Kidney capillary endothelial cell (primary cell): ENCODE results near the gene ZNHIT1.
A peak's percentile ranks its signal among the peaks of the same experiment; 100 is the strongest.
"Not testable (repeated sequence)": the region's sequence is repeated elsewhere in the genome, so short reads cannot be mapped to it uniquely, and the experiment has no call there.

Source experiments
- DNase-seq: peaks from one replicate; pipeline ENCODE4 v3.0.0-alpha.2; 2018; ENCODE audit warnings: low spot score

The ZNHIT1 gene

DNA sequence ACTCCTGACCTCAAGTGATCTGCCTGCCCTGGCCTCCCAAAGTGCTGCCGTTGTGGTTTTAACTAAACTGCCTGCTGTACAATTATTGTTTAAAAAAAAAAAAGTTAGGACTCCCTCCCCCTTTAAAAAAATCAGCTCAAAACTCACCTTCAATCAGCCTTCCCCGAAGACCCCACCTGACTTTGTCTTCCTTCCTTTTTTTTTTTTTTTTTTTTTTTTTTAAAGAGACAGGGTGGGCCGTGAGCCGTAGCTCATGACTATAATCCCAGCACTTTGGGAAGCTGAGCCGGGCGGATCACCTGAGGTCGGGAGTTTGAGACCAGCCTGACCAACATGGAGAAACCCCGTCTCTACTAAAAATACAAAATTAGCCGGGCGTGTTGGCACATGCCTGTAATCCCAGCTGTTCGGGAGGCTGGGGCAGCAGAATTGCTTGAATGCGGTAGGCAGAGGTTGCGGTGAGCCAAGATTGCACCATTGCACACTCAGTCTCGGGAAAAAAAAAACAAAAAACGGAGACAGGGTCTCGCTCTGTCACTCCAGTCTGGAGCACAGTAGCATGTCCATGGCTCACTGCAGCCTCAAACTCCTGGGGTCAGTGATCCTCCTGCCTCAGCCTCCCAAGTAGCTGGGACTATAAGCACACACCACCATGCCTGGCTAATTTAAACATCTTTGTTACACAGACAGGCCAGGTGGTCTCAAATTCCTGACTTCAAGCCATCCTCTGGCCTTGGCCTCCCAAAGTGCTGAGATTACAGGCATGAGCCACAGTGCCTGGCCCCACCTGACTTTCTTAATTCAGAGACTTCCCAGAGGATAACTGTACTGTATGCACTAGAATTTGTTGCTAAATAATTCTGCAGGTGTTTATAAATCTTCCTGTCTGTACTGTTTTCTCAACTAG is 23.7 kb downstream of the ZNHIT1 start:
- no peak for DNase-seq

DNA sequence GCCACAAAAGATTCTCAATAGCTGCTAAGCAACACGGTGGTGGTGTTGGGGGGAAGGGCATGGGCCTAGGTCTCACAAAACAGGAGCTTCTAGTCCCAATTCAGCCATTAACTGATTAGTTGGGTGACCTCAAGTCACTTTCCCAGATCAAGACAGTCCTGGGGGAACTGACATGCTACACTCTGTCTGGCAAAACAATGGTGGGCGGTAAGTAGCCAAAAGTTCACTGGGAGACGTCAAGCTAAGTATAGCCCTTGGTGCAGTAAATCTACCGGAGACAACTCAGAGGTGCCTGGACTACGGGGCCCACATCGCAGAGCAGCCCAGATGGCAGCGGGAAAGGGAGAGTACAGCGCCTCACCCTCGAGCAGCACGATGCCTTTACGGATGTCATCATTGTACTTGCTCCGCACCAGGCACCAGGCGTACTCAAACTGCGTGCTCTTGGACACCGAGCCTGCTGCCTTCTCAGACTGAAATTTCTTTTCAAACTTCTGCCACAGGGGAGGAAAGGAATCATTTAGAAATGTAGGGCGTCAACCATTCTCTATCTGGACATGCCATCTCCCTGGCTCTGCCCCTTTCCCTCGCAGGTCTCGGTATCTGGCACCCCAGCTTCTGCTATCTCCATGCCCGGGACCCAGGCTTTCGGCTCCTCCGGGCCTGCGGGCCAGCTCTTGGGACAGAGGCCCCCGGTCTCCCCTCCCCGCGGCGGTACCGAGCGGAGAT is 25.8 kb downstream of the ZNHIT1 start:
- DNase-seq = peak; percentile 38

DNA sequence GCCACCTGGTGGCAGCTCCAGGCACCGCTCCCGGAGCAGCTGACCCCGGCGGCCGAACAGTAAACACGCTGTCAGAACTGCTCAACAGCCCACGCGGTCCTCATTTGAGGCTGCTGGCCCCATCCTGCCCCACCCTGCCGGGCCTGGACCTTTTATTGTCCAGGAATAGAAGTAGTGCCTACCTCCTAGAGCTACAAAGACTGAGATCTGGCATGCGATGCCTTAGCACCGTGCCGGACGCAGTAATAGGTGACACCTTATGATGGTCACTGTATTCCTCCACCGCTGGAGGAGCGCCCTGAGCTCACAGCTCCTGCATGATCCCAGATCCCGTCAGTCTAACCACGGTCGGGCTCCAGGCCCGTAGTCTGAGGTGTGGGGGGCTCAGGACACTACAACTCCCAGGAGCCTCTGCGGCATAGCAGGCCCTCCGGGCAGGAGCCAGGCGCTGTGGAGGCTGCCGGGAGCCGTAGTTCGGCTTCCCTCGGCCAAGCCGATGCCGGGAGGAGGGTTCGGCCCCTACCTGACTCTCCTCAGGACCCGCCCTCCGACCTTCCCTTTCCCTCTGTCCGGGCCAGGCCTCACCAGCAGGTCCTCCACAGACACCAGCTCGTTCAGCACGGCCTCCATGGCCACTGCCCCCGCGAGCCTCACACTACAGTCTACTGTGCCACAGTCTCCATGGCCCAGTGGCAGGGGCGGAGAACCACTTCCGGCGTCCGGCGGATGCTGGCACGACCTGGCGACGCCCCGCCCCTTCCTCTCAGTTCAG is 26.6 kb downstream of the ZNHIT1 start, which contains the start of gene FIS1:
Gene FIS1, minus strand, starts transcription at position 707 of the 772 bp plus-strand sequence. Its CDS starts 77 bp downstream, at position 630.
- peak; percentile 88 for DNase-seq

DNA sequence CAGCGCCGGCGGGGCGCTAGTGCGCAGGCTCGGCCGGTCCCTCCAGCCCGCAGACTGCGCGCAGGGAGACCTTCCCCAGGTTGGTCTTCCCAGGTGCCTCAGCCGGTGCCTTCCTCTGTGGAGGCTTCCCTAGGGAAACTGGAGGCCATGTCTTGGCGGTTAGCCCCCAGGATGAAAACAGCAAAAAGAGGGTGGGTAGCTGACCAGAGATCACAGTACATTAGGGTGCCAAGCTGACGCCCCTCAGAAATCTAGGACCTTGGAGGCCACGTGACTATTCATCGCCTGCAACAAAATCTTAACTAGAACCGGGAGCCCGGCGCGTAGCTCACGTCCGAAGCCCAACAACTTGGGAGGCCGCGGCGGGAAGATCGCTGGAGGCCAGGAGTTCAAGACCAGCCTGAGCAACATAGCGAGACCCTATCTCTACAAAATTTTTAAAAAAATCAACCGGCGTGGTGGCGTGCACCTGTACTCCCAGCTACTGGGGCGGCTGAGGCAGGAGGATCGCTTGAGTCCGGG is 27.2 kb downstream of the ZNHIT1 start:
- no peak for DNase-seq

DNA sequence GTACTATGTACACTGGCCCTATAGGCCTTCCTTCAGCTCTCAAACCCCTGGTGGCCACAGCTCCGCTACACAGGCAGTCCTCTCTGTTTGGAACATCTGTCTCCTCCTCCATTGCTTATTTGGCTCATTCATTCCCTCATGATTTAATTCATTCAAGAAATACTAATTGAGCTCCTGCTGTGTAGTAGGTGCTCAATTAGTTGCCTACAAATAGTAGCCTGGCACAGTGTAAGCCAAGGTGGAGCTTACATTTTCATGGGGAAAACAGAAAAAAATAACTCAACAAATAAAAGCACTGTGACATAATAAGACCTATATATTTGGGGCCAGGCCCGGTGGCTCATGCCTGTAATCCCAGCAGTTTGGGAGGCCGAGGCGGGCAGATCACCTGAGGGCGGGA is 30.3 kb downstream of the ZNHIT1 start:
- DNase-seq = no peak

DNA sequence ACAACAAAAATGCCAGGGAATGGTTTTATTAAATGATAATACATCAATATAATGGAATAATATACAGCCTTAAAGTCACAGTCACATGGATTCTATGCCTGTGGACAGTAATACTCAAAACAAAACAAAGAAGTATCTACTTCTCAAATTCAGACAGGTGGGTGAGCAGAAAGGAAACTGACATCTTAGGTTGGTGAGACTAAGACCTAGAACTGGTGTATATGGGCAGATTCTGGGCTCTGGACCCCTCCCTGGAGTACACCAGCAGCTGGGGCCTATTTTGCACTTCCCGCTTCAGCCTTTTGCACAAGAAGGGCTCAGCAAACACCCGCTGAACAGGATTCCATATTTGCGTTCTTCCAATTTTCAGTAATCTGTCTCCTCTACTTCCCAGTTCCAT is 32.4 kb downstream of the ZNHIT1 start:
- DNase-seq = no peak

DNA sequence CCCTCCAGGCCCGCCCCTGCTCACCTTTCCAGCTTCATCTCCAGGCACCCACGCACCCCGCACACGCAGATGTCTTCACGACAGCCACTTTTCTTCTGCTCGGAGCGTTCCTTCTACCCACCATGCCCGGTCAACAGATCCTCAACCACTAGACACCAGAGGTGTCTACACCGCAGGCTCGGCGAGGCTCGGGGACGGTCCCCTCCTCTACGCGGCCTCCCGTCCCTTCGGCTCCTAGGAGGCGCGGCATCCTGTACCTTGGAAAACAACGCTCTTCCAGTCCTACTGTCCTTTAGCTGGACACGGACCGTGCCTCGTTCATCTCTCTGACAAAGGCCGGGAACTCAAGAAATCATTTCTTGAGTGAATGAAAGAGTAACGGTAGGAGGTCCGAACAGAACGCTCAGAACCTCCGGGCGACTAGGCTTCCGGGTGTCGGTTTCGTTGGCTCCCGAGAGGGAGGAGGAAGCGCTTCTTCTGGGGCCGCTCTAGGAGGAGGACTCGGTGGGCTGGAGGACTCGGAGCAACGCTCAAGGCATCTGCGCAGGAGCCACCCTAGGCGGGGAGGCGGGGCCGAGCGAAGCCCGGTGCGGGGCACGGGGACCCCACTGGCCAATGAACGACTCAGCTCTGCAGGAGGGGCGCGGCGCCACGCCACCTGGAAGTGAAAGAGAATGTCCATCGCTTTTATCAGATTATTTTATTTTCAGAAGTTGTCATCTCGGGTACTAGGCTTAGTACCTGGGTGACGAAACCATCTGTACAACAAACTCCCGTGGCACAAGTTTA is 34.1 kb downstream of the ZNHIT1 start:
- peak; percentile 93 for DNase-seq

DNA sequence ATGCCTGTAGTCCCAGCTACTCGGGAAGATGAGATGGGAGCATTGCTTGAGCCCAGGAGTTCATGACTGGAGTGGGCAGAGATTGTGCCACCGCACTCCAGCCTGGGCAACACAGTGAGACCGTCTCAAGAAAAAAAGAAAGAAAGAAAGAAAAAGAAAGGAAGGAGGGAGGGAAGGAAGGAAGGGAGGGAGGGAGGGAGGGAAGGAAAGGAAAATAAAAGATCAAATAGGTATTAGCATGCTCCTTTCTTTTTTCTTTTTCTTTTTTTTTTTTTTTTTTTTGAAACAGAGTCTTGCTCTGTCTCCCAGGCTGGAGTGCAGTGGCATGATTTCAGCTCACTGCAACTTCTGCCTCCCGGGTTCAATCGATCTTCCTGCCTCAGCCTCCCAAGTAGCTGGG is 35.2 kb downstream of the ZNHIT1 start:
- DNase-seq = not testable (repeated sequence)

DNA sequence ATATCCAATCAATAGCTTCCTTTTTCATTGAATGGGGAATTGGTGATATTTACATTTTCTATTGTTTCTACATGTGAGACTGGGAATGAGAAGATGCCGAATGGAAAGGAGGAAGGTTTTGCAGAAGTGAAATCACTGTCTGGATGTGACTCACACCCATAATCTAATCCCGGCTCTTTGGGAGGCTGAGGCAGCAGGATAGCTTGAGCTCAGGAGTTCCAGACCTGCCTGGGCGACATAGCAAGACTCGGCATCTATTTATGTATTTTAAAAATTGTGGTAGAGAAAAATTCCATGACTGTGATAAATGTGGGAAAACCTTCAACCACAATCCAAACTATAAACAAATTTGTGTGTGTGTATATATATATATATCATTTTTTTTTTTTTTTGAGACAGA is 37.8 kb downstream of the ZNHIT1 start:
- no peak for DNase-seq

DNA sequence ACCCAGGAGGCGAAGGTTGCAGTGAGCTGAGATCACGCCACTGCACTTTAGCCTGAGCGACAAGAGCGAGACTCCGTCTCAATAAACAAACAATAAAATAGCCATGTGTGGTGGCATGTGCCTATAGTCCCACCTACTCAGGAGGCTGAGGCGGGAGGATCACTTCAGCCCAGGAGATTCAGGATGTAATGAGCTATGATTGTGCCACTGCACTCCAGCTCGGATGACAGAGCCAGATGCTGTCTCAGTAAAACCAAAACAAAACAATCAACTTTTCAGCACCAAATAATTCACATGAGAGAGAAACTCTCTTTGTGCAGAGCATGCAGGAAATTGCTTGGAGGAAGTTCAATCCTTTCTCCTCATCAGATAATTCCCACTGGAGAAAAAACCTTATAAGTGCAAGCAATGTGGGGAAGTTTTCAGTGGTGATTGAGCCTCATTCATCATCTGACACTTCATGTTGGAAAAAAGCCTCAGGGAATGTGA is 40.3 kb downstream of the ZNHIT1 start:
- no peak for DNase-seq

DNA sequence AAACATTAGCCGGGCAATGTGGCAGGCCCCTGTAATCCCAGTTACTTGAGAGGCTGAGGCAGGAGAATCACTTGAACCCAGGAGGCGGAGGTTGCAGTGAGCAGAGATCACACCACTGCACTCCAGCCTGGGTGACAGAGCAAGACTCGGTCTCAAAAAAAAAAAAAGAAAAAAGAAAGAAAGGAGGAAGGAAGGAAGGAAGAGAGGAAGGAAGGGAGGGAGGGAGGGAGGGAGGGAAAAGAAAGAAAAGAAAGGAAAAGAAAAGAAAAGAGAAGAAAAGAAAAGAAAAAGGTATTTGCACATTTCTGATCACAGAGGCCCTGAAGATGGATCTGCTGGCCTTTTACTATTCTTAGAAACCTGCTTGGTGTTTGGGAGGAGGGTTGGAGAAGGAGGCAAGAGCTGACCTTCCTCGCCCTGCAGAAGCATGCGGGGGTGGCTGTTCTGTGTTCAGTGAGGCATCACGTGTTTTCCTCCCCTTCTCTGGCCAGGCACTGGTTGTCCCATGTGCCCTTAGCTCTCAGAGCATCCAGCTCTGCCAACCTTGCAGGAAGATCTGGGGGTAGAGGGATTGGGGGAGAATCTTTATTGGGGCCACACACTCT is 46.2 kb downstream of the ZNHIT1 start:
- DNase-seq = not testable (repeated sequence)

DNA sequence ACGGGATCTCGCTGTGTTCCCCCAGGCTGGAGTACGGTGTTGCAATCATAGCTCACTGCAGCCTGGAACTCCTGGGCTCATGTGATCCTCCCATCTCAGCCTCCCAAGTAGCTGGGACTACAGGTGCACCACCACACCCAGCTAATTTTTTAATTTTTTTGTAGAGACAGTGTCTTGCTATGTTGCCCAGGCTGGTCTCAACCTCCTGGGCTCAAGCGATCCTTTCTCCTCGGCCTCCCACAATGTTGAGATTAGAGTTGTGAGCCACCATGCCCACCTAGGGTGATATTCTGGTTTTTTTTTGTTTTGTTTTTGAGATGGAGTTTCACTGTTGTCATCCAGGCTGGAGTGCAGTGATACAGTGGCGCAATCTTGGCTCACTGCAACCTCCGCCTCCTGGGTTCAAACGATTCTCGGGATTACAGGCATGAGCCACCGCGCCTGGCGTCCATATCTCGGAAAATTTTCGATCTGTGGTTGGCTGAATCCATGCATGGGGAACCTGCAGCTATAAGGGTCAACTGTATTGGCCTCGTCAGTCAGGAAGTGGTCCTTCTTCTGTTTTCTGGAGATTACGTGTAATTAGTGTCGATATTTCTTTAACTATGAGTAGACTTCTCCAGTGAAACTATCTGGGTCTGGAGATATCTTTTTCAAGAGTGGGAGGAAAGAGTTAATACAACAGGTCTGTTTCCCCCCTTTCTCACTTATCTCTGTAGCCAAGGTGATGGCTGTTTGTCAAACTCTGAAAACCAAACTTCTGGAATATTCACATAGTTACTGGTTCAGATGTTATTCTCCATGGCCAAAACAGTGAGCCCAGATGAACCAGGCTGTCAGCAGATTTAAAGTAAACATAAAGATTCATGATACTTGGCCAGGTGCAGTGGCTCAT is 47.9 kb downstream of the ZNHIT1 start:
- DNase-seq = no peak

DNA sequence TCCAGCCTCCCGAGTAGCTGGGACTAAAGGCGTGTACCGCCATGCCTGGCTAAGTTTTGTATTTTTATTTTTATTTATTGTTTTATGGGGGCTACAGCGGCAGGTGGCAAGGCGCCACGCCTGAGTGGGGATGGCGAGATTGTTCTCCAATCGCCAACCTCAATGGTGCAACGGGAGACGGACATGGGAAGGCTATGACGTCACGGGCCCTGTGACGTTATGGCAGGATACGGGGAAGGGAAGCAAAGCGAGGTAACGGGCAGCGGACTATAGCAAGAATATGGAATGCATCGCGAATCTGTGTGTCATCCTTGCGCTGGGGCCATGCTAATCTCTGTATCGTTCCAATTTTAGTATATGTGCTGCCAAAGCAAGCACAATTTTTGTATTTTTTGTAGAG is 51.7 kb downstream of the ZNHIT1 start:
- no peak for DNase-seq

DNA sequence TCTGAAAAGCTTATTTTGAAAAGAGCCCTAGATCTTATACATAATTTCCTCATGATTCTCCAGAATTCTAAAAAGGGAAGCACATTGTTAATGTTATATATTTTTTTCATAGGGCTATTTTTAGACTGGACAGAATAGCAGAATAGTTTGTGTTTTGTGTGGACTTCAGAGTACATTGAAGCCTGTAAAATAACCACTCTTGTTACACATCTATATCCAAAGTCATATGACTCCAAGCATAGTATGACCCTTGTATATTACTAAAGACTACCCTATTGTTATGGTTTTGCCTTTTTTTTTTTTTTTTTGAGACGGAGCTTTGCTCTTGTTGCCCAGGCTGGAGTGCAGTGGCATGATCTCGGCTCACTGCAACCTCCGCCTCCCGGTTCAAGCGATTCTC is 53.1 kb downstream of the ZNHIT1 start:
- DNase-seq = no peak

DNA sequence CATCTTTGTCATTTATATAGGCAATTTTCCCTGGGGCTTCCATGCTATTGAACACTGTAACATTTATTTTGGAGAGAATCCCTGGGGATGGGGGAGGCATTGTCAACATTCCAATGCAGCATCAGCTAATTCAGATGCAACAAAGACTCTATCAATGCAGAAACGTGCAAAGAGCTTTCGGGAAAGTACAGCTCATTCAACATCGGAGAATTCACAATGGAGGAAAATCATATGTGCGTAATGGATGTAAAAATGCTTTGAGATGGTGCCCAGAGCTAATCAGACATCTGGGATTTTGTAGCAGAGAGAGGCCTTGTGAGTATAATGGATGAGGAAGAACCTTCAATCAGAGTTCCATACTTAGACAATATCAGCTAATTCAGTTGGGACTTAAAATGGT is 55.2 kb downstream of the ZNHIT1 start:
- no peak for DNase-seq
